Measurements from ENCODE around the gene INHBC.
"Not testable (repeated sequence)": the region's sequence is repeated elsewhere in the genome, so short reads cannot be mapped to it uniquely, and the experiment has no call there.

The INHBC gene

GRCh38 chr12:57434517-57435223 is at the start of gene INHBC:
Gene INHBC, plus strand, starts transcription at chr12:57434784. Its CDS starts 103 bp downstream, at chr12:57434887.
- DNase-seq, result no peak

GRCh38 chr12:57385586-57385985 is 49.0 kb upstream of the INHBC start:
- no peak for DNase-seq

GRCh38 chr12:57386187-57386720 is 48.3 kb upstream of the INHBC start:
- no peak for DNase-seq

- no peak for DNase-seq
Measured at GRCh38 chr12:57388425-57388824, 46.2 kb upstream of the INHBC start.

GRCh38 chr12:57389033-57389432 is 45.6 kb upstream of the INHBC start:
- no peak for DNase-seq

- DNase-seq, result no peak
Measured at GRCh38 chr12:57390174-57390573, 44.4 kb upstream of the INHBC start.

GRCh38 chr12:57395121-57395520 is 39.5 kb upstream of the INHBC start:
- DNase-seq, result no peak

- no peak for DNase-seq
Measured at GRCh38 chr12:57397441-57397840, 37.1 kb upstream of the INHBC start.

- not testable (repeated sequence) for DNase-seq
Measured at GRCh38 chr12:57399718-57400463, 34.7 kb upstream of the INHBC start.

- DNase-seq, result no peak
Measured at GRCh38 chr12:57401165-57401564, 33.4 kb upstream of the INHBC start.

GRCh38 chr12:57402156-57402555 is 32.4 kb upstream of the INHBC start:
- DNase-seq, result not testable (repeated sequence)

- no peak for DNase-seq
Measured at GRCh38 chr12:57404966-57405640, 29.5 kb upstream of the INHBC start.

GRCh38 chr12:57410534-57410933 is 24.1 kb upstream of the INHBC start:
- no peak for DNase-seq

GRCh38 chr12:57414160-57414559 is 20.4 kb upstream of the INHBC start:
- not testable (repeated sequence) for DNase-seq

GRCh38 chr12:57415088-57415487 is 19.5 kb upstream of the INHBC start:
- no peak for DNase-seq

GRCh38 chr12:57416039-57416996 is 18.3 kb upstream of the INHBC start:
- DNase-seq, result no peak

GRCh38 chr12:57418255-57418654 is 16.3 kb upstream of the INHBC start:
- DNase-seq, result no peak

- no peak for DNase-seq
Measured at GRCh38 chr12:57419495-57419894, 15.1 kb upstream of the INHBC start.

- DNase-seq, result no peak
Measured at GRCh38 chr12:57420482-57420881, 14.1 kb upstream of the INHBC start.

GRCh38 chr12:57426948-57427347 is 7.6 kb upstream of the INHBC start:
- DNase-seq, result not testable (repeated sequence)

- no peak for DNase-seq
Measured at GRCh38 chr12:57428965-57429364, 5.6 kb upstream of the INHBC start.

- no peak for DNase-seq
Measured at GRCh38 chr12:57429473-57430111, 5.0 kb upstream of the INHBC start.

Data from retina (tissue), 1 donor.